Lung (tissue), 12 donors: ENCODE data around the gene RTN4IP1. TPM values are rescaled to one million over a fixed set of nuclear protein-coding genes. Genes with fewer than 3 reads are reported as not detected.

Experiments
- ATAC-seq: fragments of 200-7000 bp; cut with Tn5 transposase; one replicate; pipeline ENCODE4 v1.9.1; 2020; ENCODE audit warnings: moderate number of reproducible peaks; ENCODE audit not compliant: insufficient read depth, low FRiP score
- DNase-seq, 3 donors: peaks; one replicate each; pipeline ENCODE4 v3.0.0-alpha.2; 2013 to 2017
- H3K27ac ChIP-seq, 2 donors: one replicate each; pipeline ENCODE4 v1.5.1; 2013; ENCODE audit warnings: mild to moderate bottlenecking in 2 of 2, moderate library complexity in 2 of 2, control low read depth in 1 of 2, inconsistent platforms in 1 of 2, low read depth in 1 of 2, low read length in 1 of 2
- H3K27me3 ChIP-seq, 3 donors: one replicate each; pipeline ENCODE4 v1.5.1; 2013; ENCODE audit warnings: low read length in 2 of 3; ENCODE audit not compliant: control insufficient read depth in 3 of 3, insufficient read depth in 3 of 3
- H3K36me3 ChIP-seq, 4 donors: one replicate each; pipeline ENCODE4 v1.5.1; 2013; ENCODE audit warnings: low read length in 4 of 4, mild to moderate bottlenecking in 1 of 4, moderate library complexity in 1 of 4; ENCODE audit not compliant: control insufficient read depth in 4 of 4, insufficient read depth in 4 of 4
- H3K4me1 ChIP-seq, 5 donors: one replicate each; pipeline ENCODE4 v1.5.1; 2013; ENCODE audit warnings: low read length in 5 of 5, mild to moderate bottlenecking in 2 of 5, moderate library complexity in 1 of 5; ENCODE audit not compliant: control insufficient read depth in 5 of 5, insufficient read depth in 5 of 5
- H3K4me3 ChIP-seq: one replicate; pipeline ENCODE4 v1.5.1; 2013; ENCODE audit warnings: mild to moderate bottlenecking, control low read depth, moderate library complexity
- H3K9ac ChIP-seq, 2 donors: one replicate each; pipeline ENCODE4 v1.5.1; 2013; ENCODE audit warnings: low read length in 2 of 2, control low read depth in 1 of 2; ENCODE audit not compliant: insufficient read depth in 1 of 2
- H3K9me3 ChIP-seq, 4 donors: one replicate each; pipeline ENCODE4 v1.5.1; 2013; ENCODE audit warnings: low read length in 3 of 4, mild to moderate bottlenecking in 1 of 4, moderate library complexity in 1 of 4; ENCODE audit not compliant: control insufficient read depth in 4 of 4, insufficient read depth in 3 of 4
- CTCF ChIP-seq: IDR thresholded peaks from 2 replicates; pipeline ENCODE4 v1.5.1; 2012; ENCODE audit warnings: mild to moderate bottlenecking; ENCODE audit errors: control extremely low read depth, extremely low read depth
- WGBS, 2 donors: extraction: QIAGEN DNeasy Blood & Tissue Kit; methylation state at CpG; one replicate each; pipeline ENCODE4 v1.1.7; 2013; 5-methylcytosine and 5-hydroxymethylcytosine counted together
- polyA plus RNA-seq, 2 donors: library from polyadenylated mRNA; stranded (reverse); fragments of 200-250 nt; gene quantifications; one replicate each; pipeline ENCODE4 v1.2.1, GENCODE V29; 2013
- total RNA-seq, 2 donors: library from RNA; depleted of rRNA in 1 of 2; stranded (reverse); fragments of >200 nt in 1 of 2; gene quantifications; one replicate each; pipeline ENCODE4 v1.2.1, GENCODE V29; 2014 to 2021
- donor health status: control.
- donor health status: control.
- donor health status: Bipolar disorder and iron deficiency.
- donor health status: healthy.
- donor health status: DM: yes; HTN: yes; CAD: no.

The RTN4IP1 gene
- total and polyA plus RNA-seq, 4 donors, result 2.8 to 5.6 (median 4.6) TPM

- Histone ChIP-seq H3K36me3 (peaks cover 0 to 18% (median 0%) of the 10 kb centered on the region in 4 donors), H3K9me3 (no peaks in the 10 kb centered on the region), H3K9ac (no peak overlapping the region), H3K4me3 (no peak overlapping the region), H3K4me1 (no peaks in the 10 kb centered on the region), H3K27me3 (no peaks in the 10 kb centered on the region), H3K27ac (no peak overlapping the region)
- WGBS, 2 donors, result 98% methylated on average over 4 of the region's 4 CpGs
- no peak for TF ChIP-seq CTCF
- ATAC-seq (no peak), DNase-seq (no peak)
These were observed 70.9 kb downstream of the RTN4IP1 start for GRCh38 chr6:106558364-106558763.

- WGBS, 2 donors, result 38 to 65% methylated on average over 2 of the region's 2 CpGs
- H3K4me1 ChIP-seq, result no peaks in the 10 kb centered on the region
- DNase-seq (no peak), ATAC-seq (no peak)
- H3K36me3 ChIP-seq, result peaks cover 0 to 18% (median 0%) of the 10 kb centered on the region in 4 donors
- H3K9me3 ChIP-seq, result no peaks in the 10 kb centered on the region
- H3K27me3 ChIP-seq, result no peaks in the 10 kb centered on the region
- no peak for TF ChIP-seq CTCF
- no peak overlapping the region for H3K27ac ChIP-seq
- no peak overlapping the region for H3K4me3 ChIP-seq
- H3K9ac ChIP-seq, result no peak overlapping the region
These were observed 71.5 kb downstream of the RTN4IP1 start for GRCh38 chr6:106557837-106558236.

GRCh38 chr6:106556368-106556960 lies 72.8 kb downstream of the RTN4IP1 start:
- peak in 2 of 3 donors; percentile 15 to 37 for DNase-seq
- Histone ChIP-seq H3K36me3 (peaks cover 0 to 18% (median 0%) of the 10 kb centered on the region in 4 donors), H3K4me3 (no peak overlapping the region), H3K27ac (no peak overlapping the region), H3K4me1 (no peaks in the 10 kb centered on the region), H3K27me3 (no peaks in the 10 kb centered on the region), H3K9ac (no peak overlapping the region), H3K9me3 (no peaks in the 10 kb centered on the region)
- ATAC-seq, result no peak
- 46 to 67% methylated on average over 3 of the region's 3 CpGs for WGBS, 2 donors
- no peak for TF ChIP-seq CTCF

GRCh38 chr6:106555767-106556166 lies 73.5 kb downstream of the RTN4IP1 start:
- no peak for TF ChIP-seq CTCF

More at GRCh38 chr6:106555767-106556166, 73.5 kb downstream of the RTN4IP1 start:
- Histone ChIP-seq H3K9me3 (no peaks in the 10 kb centered on the region), H3K9ac (no peak overlapping the region), H3K4me1 (no peaks in the 10 kb centered on the region), H3K4me3 (no peak overlapping the region), H3K27me3 (no peaks in the 10 kb centered on the region), H3K36me3 (peaks cover 0 to 16% (median 0%) of the 10 kb centered on the region in 4 donors), H3K27ac (no peak overlapping the region)
- ATAC-seq, result no peak
- WGBS, 2 donors, result 71 to 76% methylated on average over 5 of the region's 5 CpGs
- no peak for DNase-seq
